Measurements from ENCODE around the gene CYP2D6.
"Not testable (repeated sequence)": the region's sequence is repeated elsewhere in the genome, so short reads cannot be mapped to it uniquely, and the experiment has no call there.

The CYP2D6 gene

GRCh38 chr22:42152661-42153270 lies 22.2 kb upstream of the CYP2D6 start:
- DNase-seq (ENCODE audit: low read depth) = no peak
- H3K4me3 ChIP-seq (ENCODE audit: control insufficient read depth, low read depth, low read length) = no peak overlapping the region
- TF ChIP-seq, protein P1, sequence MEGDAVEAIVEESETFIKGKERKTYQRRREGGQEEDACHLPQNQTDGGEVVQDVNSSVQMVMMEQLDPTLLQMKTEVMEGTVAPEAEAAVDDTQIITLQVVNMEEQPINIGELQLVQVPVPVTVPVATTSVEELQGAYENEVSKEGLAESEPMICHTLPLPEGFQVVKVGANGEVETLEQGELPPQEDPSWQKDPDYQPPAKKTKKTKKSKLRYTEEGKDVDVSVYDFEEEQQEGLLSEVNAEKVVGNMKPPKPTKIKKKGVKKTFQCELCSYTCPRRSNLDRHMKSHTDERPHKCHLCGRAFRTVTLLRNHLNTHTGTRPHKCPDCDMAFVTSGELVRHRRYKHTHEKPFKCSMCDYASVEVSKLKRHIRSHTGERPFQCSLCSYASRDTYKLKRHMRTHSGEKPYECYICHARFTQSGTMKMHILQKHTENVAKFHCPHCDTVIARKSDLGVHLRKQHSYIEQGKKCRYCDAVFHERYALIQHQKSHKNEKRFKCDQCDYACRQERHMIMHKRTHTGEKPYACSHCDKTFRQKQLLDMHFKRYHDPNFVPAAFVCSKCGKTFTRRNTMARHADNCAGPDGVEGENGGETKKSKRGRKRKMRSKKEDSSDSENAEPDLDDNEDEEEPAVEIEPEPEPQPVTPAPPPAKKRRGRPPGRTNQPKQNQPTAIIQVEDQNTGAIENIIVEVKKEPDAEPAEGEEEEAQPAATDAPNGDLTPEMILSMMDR (conservative IDR thresholded peaks at IDR 0.05; ENCODE audit: control insufficient read depth, insufficient read depth, low read depth, low read length) = no peak

- no peak overlapping the region for H3K4me3 ChIP-seq (ENCODE audit: control insufficient read depth, low read depth, low read length)
- TF ChIP-seq, protein P1 (conservative IDR thresholded peaks at IDR 0.05; ENCODE audit: control insufficient read depth, insufficient read depth, low read depth, low read length) = no peak
- DNase-seq (ENCODE audit: low read depth) = no peak
Measured at GRCh38 chr22:42151924-42152635, 21.5 kb upstream of the CYP2D6 start.

- no peak overlapping the region for H3K4me3 ChIP-seq (ENCODE audit: control insufficient read depth, low read depth, low read length)
- no peak for DNase-seq (ENCODE audit: low read depth)
- TF ChIP-seq, protein P1 (conservative IDR thresholded peaks at IDR 0.05; ENCODE audit: control insufficient read depth, insufficient read depth, low read depth, low read length) = no peak
Measured at GRCh38 chr22:42150727-42151590, 20.3 kb upstream of the CYP2D6 start.

DNA sequence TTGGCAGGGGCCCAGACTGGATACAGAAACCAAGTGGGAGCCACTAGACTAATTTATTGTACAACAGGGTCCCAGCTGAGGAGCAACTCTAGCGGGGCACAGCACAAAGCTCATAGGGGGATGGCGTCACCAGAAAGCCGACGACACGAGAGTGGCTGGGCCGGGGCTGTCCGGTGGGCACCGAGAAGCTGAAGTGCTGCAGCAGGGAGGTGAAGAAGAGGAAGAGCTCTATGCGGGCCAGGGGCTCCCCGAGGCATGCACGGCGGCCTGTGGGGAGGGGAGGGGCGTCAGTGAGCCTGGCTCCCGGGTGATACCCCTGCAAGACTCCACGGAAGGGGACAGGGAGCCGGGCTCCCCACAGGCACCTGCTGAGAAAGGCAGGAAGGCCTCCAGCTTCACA lies 19.2 kb upstream of the CYP2D6 start:
- not testable (repeated sequence) for H3K4me3 ChIP-seq (ENCODE audit: control insufficient read depth, low read depth, low read length); DNase-seq (ENCODE audit: low read depth)

- DNase-seq (ENCODE audit: low read depth) = no peak
- TF ChIP-seq, protein P1 (conservative IDR thresholded peaks at IDR 0.05; ENCODE audit: control insufficient read depth, insufficient read depth, low read depth, low read length) = no peak
Measured at GRCh38 chr22:42145175-42145574, 14.6 kb upstream of the CYP2D6 start.

DNA sequence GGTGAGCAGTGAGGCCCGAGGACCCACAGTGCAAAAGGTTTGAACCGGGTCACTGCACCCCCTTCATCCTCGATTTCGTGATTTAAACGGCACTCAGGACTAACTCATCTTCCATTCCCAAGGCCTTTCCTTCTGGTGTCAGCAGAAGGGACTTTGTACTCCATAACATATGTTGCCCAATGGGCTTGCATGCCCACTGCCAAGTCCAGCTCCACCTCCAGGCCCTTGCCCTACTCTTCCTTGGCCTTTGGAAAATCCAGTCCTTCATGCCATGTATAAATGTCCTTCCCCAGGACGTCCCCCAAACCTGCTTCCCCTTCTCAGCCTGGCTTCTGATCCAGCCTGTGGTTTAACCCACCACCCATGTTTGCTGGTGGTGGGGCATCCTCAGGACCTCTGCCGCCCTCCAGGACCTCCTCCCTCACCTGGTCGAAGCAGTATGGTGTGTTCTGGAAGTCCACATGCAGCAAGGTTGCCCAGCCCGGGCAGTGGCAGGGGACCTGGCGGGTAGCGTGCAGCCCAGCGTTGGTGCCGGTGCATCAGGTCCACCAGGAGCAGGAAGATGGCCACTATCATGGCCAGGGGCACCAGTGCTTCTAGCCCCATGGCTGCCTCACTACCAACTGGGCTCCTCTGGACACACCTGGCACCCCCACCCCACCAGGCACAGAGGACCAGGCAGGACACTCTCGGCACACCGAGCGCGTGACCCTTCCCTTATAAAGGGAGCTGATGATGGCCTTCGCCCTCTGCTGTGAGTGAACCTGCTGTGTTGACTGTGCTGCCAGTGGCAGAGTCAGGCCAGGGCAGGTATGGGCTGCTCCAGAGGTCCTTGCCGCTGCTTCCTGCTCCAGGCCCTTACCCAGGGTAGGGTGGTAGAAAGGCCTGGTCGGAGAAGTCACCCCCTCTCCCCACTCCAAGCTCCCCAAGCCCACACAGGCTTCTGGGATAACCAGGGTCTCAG lies 13.5 kb upstream of the CYP2D6 start:
- H3K4me3 ChIP-seq (ENCODE audit: control insufficient read depth, low read depth, low read length); DNase-seq (ENCODE audit: low read depth): not testable (repeated sequence)

More at GRCh38 chr22:42145175-42145574, 14.6 kb upstream of the CYP2D6 start:
- H3K4me3 ChIP-seq (ENCODE audit: control insufficient read depth, low read depth, low read length) = no peak overlapping the region

- TF ChIP-seq, protein P1 (conservative IDR thresholded peaks at IDR 0.05; ENCODE audit: control insufficient read depth, insufficient read depth, low read depth, low read length) = no peak
Measured at GRCh38 chr22:42142771-42143461, 12.3 kb upstream of the CYP2D6 start.

GRCh38 chr22:42141307-42142057 lies 10.9 kb upstream of the CYP2D6 start:
- not testable (repeated sequence) for DNase-seq (ENCODE audit: low read depth); H3K4me3 ChIP-seq (ENCODE audit: control insufficient read depth, low read depth, low read length)

More at GRCh38 chr22:42142771-42143461, 12.3 kb upstream of the CYP2D6 start:
- H3K4me3 ChIP-seq (ENCODE audit: control insufficient read depth, low read depth, low read length) = no peak overlapping the region
- no peak for DNase-seq (ENCODE audit: low read depth)

GRCh38 chr22:42140153-42140552 lies 9.5 kb upstream of the CYP2D6 start:
- not testable (repeated sequence) for DNase-seq (ENCODE audit: low read depth)

More at GRCh38 chr22:42140153-42140552, 9.5 kb upstream of the CYP2D6 start:
- H3K4me3 ChIP-seq (ENCODE audit: control insufficient read depth, low read depth, low read length) = not testable (repeated sequence)

Data from fibroblast of mammary gland (primary cell).